A549 (cell line): Measurements from ENCODE around the gene LRRC1. TPM values are rescaled to one million over a fixed set of nuclear protein-coding genes. Genes with fewer than 3 reads are reported as not detected.

Experiments used
- ATAC-seq, 2 experiments: fragments of 200-7000 bp in 1 of 2; fragments of >200 bp in 1 of 2; cut with Nextera tagmentation in 1 of 2; cut with Tn5 transposase in 1 of 2; 3 replicates each; pipeline versions ENCODE4 v1.8.0 to v1.9.1; 2018 to 2020; ENCODE audit warnings: mild to moderate bottlenecking in 1 of 2, moderate library complexity in 1 of 2
- CTCF ChIA-PET: fragments of 300-600 bp; sonication (Branson Sonifier 250); formaldehyde crosslinking; extraction: SDS; loops from one replicate; lab custom pipeline; 2021; ENCODE audit warnings: antibody characterized with exemption, inconsistent platforms; lab: Yijun Ruan, JAX
- POLR2A ChIA-PET: fragments of 350-600 bp; formaldehyde crosslinking; extraction: SDS; loops from one replicate; lab custom pipeline; 2021; ENCODE audit warnings: antibody characterized with exemption, inconsistent platforms; lab: Yijun Ruan, JAX
- DNase-seq, 2 experiments: peaks; one replicate each; pipeline versions ENCODE4 v3.0.0 to v3.0.0-alpha.2; 2011 to 2016; ENCODE audit warnings: low read depth in 1 of 2, low spot score in 1 of 2
- FAIRE-seq: peaks from 2 replicates; lab custom pipeline; 2011; peaks lifted over from hg19 to GRCh38; lab: Jason Lieb, UNC
- H3K27ac ChIP-seq, 2 experiments: fragments of >200 bp; sonication (Bioruptor Twin); formaldehyde crosslinking; 3 replicates each; pipeline ENCODE4 v1.5.1; 2016 to 2017
- H3K4me1 ChIP-seq: fragments of >200 bp; sonication (Bioruptor Twin); formaldehyde crosslinking; 3 replicates; pipeline ENCODE4 v1.6.1; 2016
- H3K4me2 ChIP-seq: fragments of >200 bp; sonication (Bioruptor Twin); formaldehyde crosslinking; 3 replicates; pipeline ENCODE4 v1.6.1; 2016
- H3K4me3 ChIP-seq: fragments of >200 bp; sonication (Bioruptor Twin); formaldehyde crosslinking; 3 replicates; pipeline ENCODE4 v1.5.1; 2016
- H3K9me3 ChIP-seq: fragments of >200 bp; sonication (Bioruptor Twin); formaldehyde crosslinking; 3 replicates; pipeline ENCODE4 v1.6.1; 2016
- BHLHE40 ChIP-seq: IDR thresholded peaks from 2 replicates; pipeline ENCODE4 v1.6.1; 2012; ENCODE audit warnings: low read depth, low read length, inconsistent platforms
- CEBPB ChIP-seq, 2 experiments: fragments of >200 bp in 1 of 2; sonication (Bioruptor Twin) in 1 of 2; formaldehyde crosslinking in 1 of 2; IDR thresholded peaks; 2 replicates each; pipeline ENCODE4 v1.6.1; 2012 to 2016
- CHD4 ChIP-seq: fragments of 200-600 bp; sonication (generic); IDR thresholded peaks from 2 replicates; pipeline ENCODE4 v1.6.1; 2016; ENCODE audit warnings: antibody characterized with exemption, mild to moderate bottlenecking, borderline replicate concordance
- EHF ChIP-seq: fragments of 250-450 bp; sonication (Bioruptor Pico); IDR thresholded peaks from 2 replicates; pipeline ENCODE4 v1.5.0; 2020; ENCODE audit warnings: mild to moderate bottlenecking
- EHMT2 ChIP-seq: fragments of 200-600 bp; sonication (generic); IDR thresholded peaks from 2 replicates; pipeline ENCODE4 v1.6.1; 2016; ENCODE audit warnings: antibody characterized with exemption, low read depth, mild to moderate bottlenecking, moderate library complexity
- EP300 ChIP-seq, 2 experiments: fragments of >200 bp; sonication (Bioruptor Twin); formaldehyde crosslinking; IDR thresholded peaks; 2 replicates in 1 of 2; 3 replicates in 1 of 2; pipeline ENCODE4 v1.6.1; 2016 to 2017
- ESRRA ChIP-seq: fragments of 150-350 bp; IDR thresholded peaks from 2 replicates; pipeline ENCODE4 v1.6.1; 2014; ENCODE audit warnings: mild to moderate bottlenecking, low read length, borderline replicate concordance
- FOSL2 ChIP-seq, 2 experiments: fragments of 450-650 bp in 1 of 2; fragments of >200 bp in 1 of 2; sonication (Bioruptor Twin) in 1 of 2; formaldehyde crosslinking; IDR thresholded peaks; 2 replicates each; pipeline versions ENCODE4 v1.5.0 to v1.6.1; 2016 to 2020; ENCODE audit warnings: mild to moderate bottlenecking in 1 of 2, moderate library complexity in 1 of 2
- FOXS1 ChIP-seq: fragments of 250-450 bp; sonication (Bioruptor Pico); IDR thresholded peaks from 2 replicates; pipeline ENCODE4 v1.5.0; 2020; ENCODE audit warnings: mild to moderate bottlenecking, moderate library complexity
- HEYL ChIP-seq: fragments of 250-450 bp; sonication (Bioruptor Pico); IDR thresholded peaks from 2 replicates; pipeline ENCODE4 v1.8.0; 2021; ENCODE audit warnings: mild to moderate bottlenecking, moderate library complexity
- HOXA7 ChIP-seq: fragments of 250-450 bp; sonication (Bioruptor Pico); IDR thresholded peaks from 2 replicates; pipeline ENCODE4 v1.5.0; 2020; ENCODE audit warnings: mild to moderate bottlenecking, moderate library complexity
- JUN ChIP-seq, 2 experiments: fragments of >200 bp; sonication (Bioruptor Twin); formaldehyde crosslinking; IDR thresholded peaks; 2 replicates in 1 of 2; 3 replicates in 1 of 2; pipeline ENCODE4 v1.6.1; 2016 to 2017
- KDM1A ChIP-seq: fragments of 200-600 bp; sonication (generic); IDR thresholded peaks from 2 replicates; pipeline ENCODE4 v1.6.1; 2016; ENCODE audit warnings: low read depth, mild to moderate bottlenecking
- MAFK ChIP-seq: fragments of 450-650 bp; IDR thresholded peaks from 2 replicates; pipeline ENCODE4 v1.6.1; 2014; ENCODE audit not compliant: partially characterized antibody
- MAZ ChIP-seq: fragments of 150-350 bp; IDR thresholded peaks from 2 replicates; pipeline ENCODE4 v1.6.1; 2014; ENCODE audit warnings: antibody characterized with exemption, low read depth, low read length, borderline replicate concordance
- MYC ChIP-seq: IDR thresholded peaks from 2 replicates; pipeline ENCODE4 v1.6.1; 2012; ENCODE audit warnings: mild to moderate bottlenecking, inconsistent platforms, low read length, improper control_type of control experiment, borderline replicate concordance
- NPAS2 ChIP-seq: fragments of 250-450 bp; sonication (Bioruptor Pico); IDR thresholded peaks from 2 replicates; pipeline ENCODE4 v1.8.0; 2022; ENCODE audit warnings: mild to moderate bottlenecking, moderate library complexity, borderline replicate concordance
- POLR2AphosphoS2 ChIP-seq: conservative IDR thresholded peaks from 2 replicates; pipeline ENCODE4 v1.6.1; 2012; ENCODE audit warnings: low read length, improper control_type of control experiment, inconsistent platforms
- RAD21 ChIP-seq, 2 experiments: fragments of >200 bp in 1 of 2; sonication (Bioruptor Twin) in 1 of 2; formaldehyde crosslinking in 1 of 2; IDR thresholded peaks in 1 of 2; conservative IDR thresholded peaks in 1 of 2; 2 replicates in 1 of 2; 3 replicates in 1 of 2; pipeline ENCODE4 v1.6.1; 2012 to 2018; ENCODE audit warnings: inconsistent platforms in 1 of 2
- RARB ChIP-seq: fragments of 250-450 bp; sonication (Bioruptor Pico); IDR thresholded peaks from 2 replicates; pipeline ENCODE4 v1.8.0; 2021; ENCODE audit warnings: mild to moderate bottlenecking, moderate library complexity
- TFCP2L1 ChIP-seq: fragments of 250-450 bp; sonication (Bioruptor Pico); IDR thresholded peaks from 2 replicates; pipeline ENCODE4 v1.5.0; 2021; ENCODE audit warnings: mild to moderate bottlenecking
- ZC3H11A ChIP-seq: fragments of 450-650 bp; IDR thresholded peaks from 2 replicates; pipeline ENCODE4 v1.6.1; 2014; ENCODE audit warnings: antibody characterized with exemption, mild to moderate bottlenecking
- ZSCAN20 ChIP-seq: fragments of 250-450 bp; sonication (Bioruptor Pico); IDR thresholded peaks from 2 replicates; pipeline ENCODE4 v1.8.0; 2022; ENCODE audit warnings: mild to moderate bottlenecking, moderate library complexity
- WGBS: methylation state at CpG from one replicate; pipeline ENCODE4 v1.1.6; 2017; ENCODE audit errors: missing lambda C conversion rate; 5-methylcytosine and 5-hydroxymethylcytosine counted together
- polyA plus RNA-seq, 4 experiments: library from polyadenylated mRNA; depleted of rRNA in 3 of 4; stranded (reverse); fragments of >200 nt; fragmentation: RNase III in 1 of 4; extraction: RNeasy Plus Mini Kit Qiagen cat#74134 plus additional on column Dnase treatment in 1 of 4; gene quantifications; 2 replicates in 3 of 4; 3 replicates in 1 of 4; pipeline ENCODE4 v1.2.3, GENCODE V29; 2011 to 2017
- TF ChIP-seq, protein P1 (sequence below): fragments of >200 bp; sonication (Bioruptor Twin); formaldehyde crosslinking; IDR thresholded peaks from 2 replicates; pipeline ENCODE4 v1.6.1; 2016
- TF ChIP-seq, protein P2 (sequence below): fragments of 200-600 bp; sonication (generic); IDR thresholded peaks from 2 replicates; pipeline ENCODE4 v1.6.1; 2016; ENCODE audit warnings: antibody characterized with exemption, mild to moderate bottlenecking, moderate library complexity
- TF ChIP-seq, protein P3 (sequence below): fragments of 450-650 bp; IDR thresholded peaks from 2 replicates; pipeline ENCODE4 v1.6.1; 2014; ENCODE audit warnings: antibody characterized with exemption
- TF ChIP-seq, protein P4 (sequence below): IDR thresholded peaks from 2 replicates; pipeline ENCODE4 v1.6.1; 2012

Gene LRRC1
- polyA plus RNA-seq, 2 of the 4 experiments (the other 2 are of a cell fraction), result 5.2 to 8.0 TPM

DNA sequence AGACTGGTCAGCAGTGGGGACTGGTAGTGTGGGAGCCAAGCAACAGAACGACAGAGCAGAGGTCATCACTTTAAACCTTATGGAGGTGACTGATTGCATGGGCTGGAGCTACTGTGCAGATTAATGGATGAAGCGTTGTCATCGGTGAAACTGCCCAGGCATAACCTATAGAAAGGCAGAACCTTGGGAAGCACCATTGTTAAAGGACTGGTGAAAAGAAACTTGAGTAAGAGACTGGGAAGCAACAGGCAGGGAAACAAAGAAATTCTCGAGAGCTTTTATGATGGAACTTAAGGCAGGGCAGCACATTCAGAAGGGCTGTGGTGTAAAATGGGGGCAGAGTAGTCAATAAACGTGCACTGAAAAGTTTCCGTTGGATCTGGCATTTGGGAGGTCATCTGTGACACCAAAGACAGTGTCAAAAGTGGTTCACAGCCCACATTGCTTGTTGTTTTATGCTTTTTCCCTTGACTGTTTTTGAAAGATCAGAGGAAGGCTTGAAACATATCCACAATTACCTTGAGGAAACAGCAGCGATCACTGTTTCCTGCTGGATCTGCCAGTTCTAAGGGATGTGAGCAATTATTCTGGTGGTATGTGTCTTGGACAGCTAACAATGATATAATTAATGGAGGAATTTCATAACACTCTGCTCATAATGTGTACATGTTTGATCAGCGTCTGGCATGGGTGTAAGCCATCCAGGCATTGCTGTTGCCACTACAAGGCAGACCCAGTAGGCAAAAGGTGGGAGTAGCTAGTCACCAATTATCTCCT lies 62.7 kb downstream of the LRRC1 start:
- TF ChIP-seq POLR2AphosphoS2, result no peak
- no peak for TF ChIP-seq MAZ
- TF ChIP-seq CEBPB (IDR thresholded peaks at IDR 0.05), result no peak
- TF ChIP-seq EHMT2, result no peak
- TF ChIP-seq, protein P1, sequence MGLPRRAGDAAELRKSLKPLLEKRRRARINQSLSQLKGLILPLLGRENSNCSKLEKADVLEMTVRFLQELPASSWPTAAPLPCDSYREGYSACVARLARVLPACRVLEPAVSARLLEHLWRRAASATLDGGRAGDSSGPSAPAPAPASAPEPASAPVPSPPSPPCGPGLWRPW, result no peak
- TF ChIP-seq FOSL2 (IDR thresholded peaks at IDR 0.05), result no peak
- TF ChIP-seq FOSL2 (CRISPR knock-in tag; IDR thresholded peaks at IDR 0.05), result no peak
- TF ChIP-seq, protein P2, sequence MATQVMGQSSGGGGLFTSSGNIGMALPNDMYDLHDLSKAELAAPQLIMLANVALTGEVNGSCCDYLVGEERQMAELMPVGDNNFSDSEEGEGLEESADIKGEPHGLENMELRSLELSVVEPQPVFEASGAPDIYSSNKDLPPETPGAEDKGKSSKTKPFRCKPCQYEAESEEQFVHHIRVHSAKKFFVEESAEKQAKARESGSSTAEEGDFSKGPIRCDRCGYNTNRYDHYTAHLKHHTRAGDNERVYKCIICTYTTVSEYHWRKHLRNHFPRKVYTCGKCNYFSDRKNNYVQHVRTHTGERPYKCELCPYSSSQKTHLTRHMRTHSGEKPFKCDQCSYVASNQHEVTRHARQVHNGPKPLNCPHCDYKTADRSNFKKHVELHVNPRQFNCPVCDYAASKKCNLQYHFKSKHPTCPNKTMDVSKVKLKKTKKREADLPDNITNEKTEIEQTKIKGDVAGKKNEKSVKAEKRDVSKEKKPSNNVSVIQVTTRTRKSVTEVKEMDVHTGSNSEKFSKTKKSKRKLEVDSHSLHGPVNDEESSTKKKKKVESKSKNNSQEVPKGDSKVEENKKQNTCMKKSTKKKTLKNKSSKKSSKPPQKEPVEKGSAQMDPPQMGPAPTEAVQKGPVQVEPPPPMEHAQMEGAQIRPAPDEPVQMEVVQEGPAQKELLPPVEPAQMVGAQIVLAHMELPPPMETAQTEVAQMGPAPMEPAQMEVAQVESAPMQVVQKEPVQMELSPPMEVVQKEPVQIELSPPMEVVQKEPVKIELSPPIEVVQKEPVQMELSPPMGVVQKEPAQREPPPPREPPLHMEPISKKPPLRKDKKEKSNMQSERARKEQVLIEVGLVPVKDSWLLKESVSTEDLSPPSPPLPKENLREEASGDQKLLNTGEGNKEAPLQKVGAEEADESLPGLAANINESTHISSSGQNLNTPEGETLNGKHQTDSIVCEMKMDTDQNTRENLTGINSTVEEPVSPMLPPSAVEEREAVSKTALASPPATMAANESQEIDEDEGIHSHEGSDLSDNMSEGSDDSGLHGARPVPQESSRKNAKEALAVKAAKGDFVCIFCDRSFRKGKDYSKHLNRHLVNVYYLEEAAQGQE, result no peak
- TF ChIP-seq, all 56 proteins: peak for 0
- WGBS, result 71% methylated on average over 8 of the region's 8 CpGs
- Histone ChIP-seq H3K27ac (no peak overlapping the region), H3K4me3 (no peak overlapping the region), H3K4me2 (no peak overlapping the region), H3K9me3 (no peaks in the 10 kb centered on the region), H3K4me1 (peaks cover 22% of the 10 kb centered on the region; the same call in 2 of the 3 replicates)
- DNase-seq, result no peak
- FAIRE-seq, result no peak
- ChIA-PET CTCF (interaction anchor here (1.0 kb wide), 1 partner anchor 15 kb away, joined by 3 read pairs; no protein-coding TSS in a partner anchor), POLR2A (no interaction called here)
- no peak; a peak in 1 of 6 replicates for ATAC-seq

DNA sequence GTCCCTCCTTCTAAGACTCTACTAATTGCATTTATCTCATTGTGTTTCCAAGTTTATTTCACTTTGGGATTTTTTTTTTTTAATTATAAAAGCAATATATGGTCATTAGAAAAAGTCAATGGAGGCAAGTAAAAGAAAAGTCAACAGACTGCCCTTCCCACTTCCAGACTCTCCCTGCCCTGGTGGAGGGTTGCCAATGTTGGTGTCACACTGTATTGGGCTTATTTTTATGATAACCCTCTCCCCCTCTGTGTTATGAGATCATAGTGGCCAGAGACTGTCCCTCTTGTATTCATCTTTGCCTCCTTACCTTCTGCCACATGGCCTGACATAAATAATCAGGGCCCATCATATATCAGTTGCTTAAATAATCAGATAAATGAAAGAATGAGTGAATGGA lies 63.4 kb downstream of the LRRC1 start:
- Histone ChIP-seq H3K9me3 (no peaks in the 10 kb centered on the region), H3K4me3 (no peak overlapping the region), H3K4me2 (no peak overlapping the region), H3K4me1 (peaks cover 23% of the 10 kb centered on the region; the same call in 2 of the 3 replicates), H3K27ac (no peak overlapping the region)
- ATAC-seq, result no peak
- FAIRE-seq, result no peak
- CTCF ChIA-PET, result no interaction called here
- DNase-seq, result no peak
- TF ChIP-seq CHD4 (no peak), FOXS1 (no peak), CEBPB (IDR thresholded peaks at IDR 0.05) (no peak), MAZ (no peak), EHF (CRISPR knock-in tag) (no peak), JUN (IDR thresholded peaks at IDR 0.05) (no peak), NPAS2 (CRISPR knock-in tag) (no peak), ESRRA (no peak), KDM1A (no peak), HEYL (no peak), ZSCAN20 (CRISPR knock-in tag) (no peak), EP300 (IDR thresholded peaks at IDR 0.05) (no peak)
- POLR2A ChIA-PET, result no interaction called here

DNA sequence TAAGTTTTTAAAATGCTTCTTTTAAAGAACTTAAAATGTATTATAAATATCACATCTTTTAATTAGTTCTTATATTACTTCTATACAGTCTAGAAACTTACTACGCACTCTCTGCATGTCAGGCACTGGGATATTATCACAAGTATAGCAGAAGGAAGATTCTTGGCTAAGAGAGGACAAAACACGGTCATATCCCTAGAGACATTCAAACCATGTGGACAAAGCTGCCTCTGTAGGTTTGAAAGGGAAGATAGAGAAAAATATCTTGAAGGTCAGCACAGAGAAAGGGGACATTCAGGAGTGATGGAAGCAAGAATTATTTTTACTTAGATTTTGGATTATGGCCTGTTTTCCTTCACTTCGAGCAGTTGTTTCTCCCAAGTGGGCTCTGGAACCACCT lies 64.1 kb downstream of the LRRC1 start:
- TF ChIP-seq FOXS1 (no peak), RARB (CRISPR knock-in tag) (no peak), CEBPB (IDR thresholded peaks at IDR 0.05) (no peak), ZC3H11A (no peak), RAD21 (conservative IDR thresholded peaks at IDR 0.05 in 1 of 2, IDR thresholded peaks at IDR 0.05 in 1 of 2) (no peak), BHLHE40 (no peak), HOXA7 (no peak), MAFK (no peak), TFCP2L1 (CRISPR knock-in tag) (no peak), EHMT2 (no peak), MYC (no peak)
- TF ChIP-seq, protein P3, sequence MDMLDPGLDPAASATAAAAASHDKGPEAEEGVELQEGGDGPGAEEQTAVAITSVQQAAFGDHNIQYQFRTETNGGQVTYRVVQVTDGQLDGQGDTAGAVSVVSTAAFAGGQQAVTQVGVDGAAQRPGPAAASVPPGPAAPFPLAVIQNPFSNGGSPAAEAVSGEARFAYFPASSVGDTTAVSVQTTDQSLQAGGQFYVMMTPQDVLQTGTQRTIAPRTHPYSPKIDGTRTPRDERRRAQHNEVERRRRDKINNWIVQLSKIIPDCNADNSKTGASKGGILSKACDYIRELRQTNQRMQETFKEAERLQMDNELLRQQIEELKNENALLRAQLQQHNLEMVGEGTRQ, result no peak
- TF ChIP-seq, protein P4, sequence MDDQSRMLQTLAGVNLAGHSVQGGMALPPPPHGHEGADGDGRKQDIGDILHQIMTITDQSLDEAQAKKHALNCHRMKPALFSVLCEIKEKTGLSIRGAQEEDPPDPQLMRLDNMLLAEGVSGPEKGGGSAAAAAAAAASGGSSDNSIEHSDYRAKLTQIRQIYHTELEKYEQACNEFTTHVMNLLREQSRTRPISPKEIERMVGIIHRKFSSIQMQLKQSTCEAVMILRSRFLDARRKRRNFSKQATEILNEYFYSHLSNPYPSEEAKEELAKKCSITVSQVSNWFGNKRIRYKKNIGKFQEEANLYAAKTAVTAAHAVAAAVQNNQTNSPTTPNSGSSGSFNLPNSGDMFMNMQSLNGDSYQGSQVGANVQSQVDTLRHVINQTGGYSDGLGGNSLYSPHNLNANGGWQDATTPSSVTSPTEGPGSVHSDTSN, result no peak
- DNase-seq, result no peak
- no peak for FAIRE-seq
- ATAC-seq, result no peak
- no peak overlapping the region for H3K4me2 ChIP-seq
- ChIA-PET POLR2A (no interaction called here), CTCF (no interaction called here)
- WGBS, result 60% methylated on average over 3 of the region's 3 CpGs
- no peak overlapping the region for H3K4me3 ChIP-seq
- no peak overlapping the region for H3K27ac ChIP-seq
- peaks cover 23% of the 10 kb centered on the region; the same call in 2 of the 3 replicates for H3K4me1 ChIP-seq
- no peaks in the 10 kb centered on the region for H3K9me3 ChIP-seq
